ENCODE data around the gene GPC3. TPM values are rescaled to one million over a fixed set of nuclear protein-coding genes. Genes with fewer than 3 reads are reported as not detected.
"Not testable (repeated sequence)": the region's sequence is repeated elsewhere in the genome, so short reads cannot be mapped to it uniquely, and the experiment has no call there.

GPC3 gene
- total RNA-seq, 3 donors from 2014 or later (not counting 1 experiment from before 2014, with no cell fraction given) = not detected

GRCh38 chrX:134020910-134021309, 35.5 kb upstream of the GPC3 start:
- H3K27me3 ChIP-seq (ENCODE audit: control insufficient read depth, insufficient read depth, low read length) = no peaks in the 10 kb centered on the region
- no peak overlapping the region for H3K27ac ChIP-seq (ENCODE audit: low read length)
- H3K4me1 ChIP-seq (ENCODE audit: control insufficient read depth, insufficient read depth, low read length) = no peaks in the 10 kb centered on the region
- Mint-ChIP-seq H3K36me3 (no peaks in the 10 kb centered on the region), H3K4me3 (no peak overlapping the region), H3K9me3 (no peaks in the 10 kb centered on the region), H3K27ac (no peak overlapping the region), H3K27me3 (ENCODE audit: low read depth in 2 of 2) (peaks cover 5 to 7% of the 10 kb centered on the region in 2 donors), H3K4me1 (no peaks in the 10 kb centered on the region)
- H3K4me3 ChIP-seq (ENCODE audit: low read length) = no peak overlapping the region
- intact Hi-C loops (cut with micrococcal nuclease) = loop anchor here (10.0 kb wide), 1 partner anchor 226 kb away; no protein-coding TSS in a partner anchor
- ATAC-seq (no peak), DNase-seq (peak in 1 of 2 donors; percentile 3)
- no peaks in the 10 kb centered on the region for H3K36me3 ChIP-seq (ENCODE audit: control insufficient read depth, insufficient read depth, low read length)
- TF ChIP-seq, protein P1, sequence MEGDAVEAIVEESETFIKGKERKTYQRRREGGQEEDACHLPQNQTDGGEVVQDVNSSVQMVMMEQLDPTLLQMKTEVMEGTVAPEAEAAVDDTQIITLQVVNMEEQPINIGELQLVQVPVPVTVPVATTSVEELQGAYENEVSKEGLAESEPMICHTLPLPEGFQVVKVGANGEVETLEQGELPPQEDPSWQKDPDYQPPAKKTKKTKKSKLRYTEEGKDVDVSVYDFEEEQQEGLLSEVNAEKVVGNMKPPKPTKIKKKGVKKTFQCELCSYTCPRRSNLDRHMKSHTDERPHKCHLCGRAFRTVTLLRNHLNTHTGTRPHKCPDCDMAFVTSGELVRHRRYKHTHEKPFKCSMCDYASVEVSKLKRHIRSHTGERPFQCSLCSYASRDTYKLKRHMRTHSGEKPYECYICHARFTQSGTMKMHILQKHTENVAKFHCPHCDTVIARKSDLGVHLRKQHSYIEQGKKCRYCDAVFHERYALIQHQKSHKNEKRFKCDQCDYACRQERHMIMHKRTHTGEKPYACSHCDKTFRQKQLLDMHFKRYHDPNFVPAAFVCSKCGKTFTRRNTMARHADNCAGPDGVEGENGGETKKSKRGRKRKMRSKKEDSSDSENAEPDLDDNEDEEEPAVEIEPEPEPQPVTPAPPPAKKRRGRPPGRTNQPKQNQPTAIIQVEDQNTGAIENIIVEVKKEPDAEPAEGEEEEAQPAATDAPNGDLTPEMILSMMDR (IDR thresholded peaks at IDR 0.05) = no peak
- no peaks in the 10 kb centered on the region for H3K9me3 ChIP-seq (ENCODE audit: control insufficient read depth, insufficient read depth, low read length)
- no CpG with 5 or more reads among the region's 2 CpGs for WGBS (ENCODE audit: insufficient coverage)

DNA sequence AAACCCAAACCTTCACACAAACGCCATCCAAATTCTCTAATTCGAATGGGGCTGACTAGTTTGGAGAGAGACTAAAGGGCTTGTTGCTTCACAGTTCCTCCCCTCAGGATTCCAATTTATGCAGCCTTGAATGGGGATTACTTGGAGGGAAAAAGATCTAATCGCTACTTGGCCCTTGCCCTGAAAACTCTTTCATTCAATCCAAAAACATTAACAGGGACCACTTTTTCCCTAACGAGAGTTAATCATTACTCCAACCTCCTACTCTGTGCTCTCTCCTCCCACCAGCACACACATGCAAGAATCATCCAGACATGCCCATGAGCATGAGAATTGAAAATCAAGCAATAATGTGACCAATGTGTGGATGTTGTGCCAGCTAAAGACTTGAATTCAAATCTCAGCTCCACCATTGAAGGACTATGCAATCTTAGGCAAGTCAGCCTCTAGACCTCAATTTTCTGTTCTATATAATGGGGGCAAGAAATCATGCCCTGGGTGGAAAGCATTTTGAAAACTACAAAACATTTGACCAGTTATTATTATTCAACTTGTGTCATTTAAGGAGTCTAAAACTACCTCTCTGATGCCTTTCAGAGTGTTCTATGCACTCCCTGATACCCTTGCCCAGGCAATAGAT, 34.3 kb upstream of the GPC3 start:
- Mint-ChIP-seq H3K9me3 (no peaks in the 10 kb centered on the region), H3K27me3 (ENCODE audit: low read depth in 2 of 2) (peaks cover 5 to 7% of the 10 kb centered on the region in 2 donors), H3K27ac (no peak overlapping the region), H3K36me3 (no peaks in the 10 kb centered on the region), H3K4me3 (no peak overlapping the region), H3K4me1 (no peaks in the 10 kb centered on the region)
- TF ChIP-seq, protein P1 (IDR thresholded peaks at IDR 0.05) = no peak
- intact Hi-C loops (cut with micrococcal nuclease) = loop anchor here (10.0 kb wide), 1 partner anchor 225 kb away; no protein-coding TSS in a partner anchor
- 92% methylated on average over 1 of the region's 4 CpGs for WGBS (ENCODE audit: insufficient coverage)
- H3K27ac ChIP-seq (ENCODE audit: low read length) = no peak overlapping the region
- ATAC-seq = no peak
- no peaks in the 10 kb centered on the region for H3K27me3 ChIP-seq (ENCODE audit: control insufficient read depth, insufficient read depth, low read length)
- no peaks in the 10 kb centered on the region for H3K4me1 ChIP-seq (ENCODE audit: control insufficient read depth, insufficient read depth, low read length)
- no peak overlapping the region for H3K4me3 ChIP-seq (ENCODE audit: low read length)
- H3K36me3 ChIP-seq (ENCODE audit: control insufficient read depth, insufficient read depth, low read length) = no peaks in the 10 kb centered on the region
- H3K9me3 ChIP-seq (ENCODE audit: control insufficient read depth, insufficient read depth, low read length) = no peaks in the 10 kb centered on the region
- DNase-seq = no peak

- H3K9me3 Mint-ChIP-seq; ATAC-seq; H3K36me3 Mint-ChIP-seq; H3K4me1 Mint-ChIP-seq; H3K4me1 ChIP-seq (ENCODE audit: control insufficient read depth, insufficient read depth, low read length); H3K4me3 Mint-ChIP-seq; H3K9me3 ChIP-seq (ENCODE audit: control insufficient read depth, insufficient read depth, low read length); intact Hi-C loops (cut with micrococcal nuclease); DNase-seq; H3K27me3 Mint-ChIP-seq (ENCODE audit: low read depth in 2 of 2); H3K36me3 ChIP-seq (ENCODE audit: control insufficient read depth, insufficient read depth, low read length); H3K27me3 ChIP-seq (ENCODE audit: control insufficient read depth, insufficient read depth, low read length); H3K27ac ChIP-seq (ENCODE audit: low read length); H3K4me3 ChIP-seq (ENCODE audit: low read length); H3K27ac Mint-ChIP-seq: not testable (repeated sequence)
- WGBS (ENCODE audit: insufficient coverage) = no CpG with 5 or more reads among the region's 1 CpG
Measured at GRCh38 chrX:134016309-134016708, 30.9 kb upstream of the GPC3 start.

DNA sequence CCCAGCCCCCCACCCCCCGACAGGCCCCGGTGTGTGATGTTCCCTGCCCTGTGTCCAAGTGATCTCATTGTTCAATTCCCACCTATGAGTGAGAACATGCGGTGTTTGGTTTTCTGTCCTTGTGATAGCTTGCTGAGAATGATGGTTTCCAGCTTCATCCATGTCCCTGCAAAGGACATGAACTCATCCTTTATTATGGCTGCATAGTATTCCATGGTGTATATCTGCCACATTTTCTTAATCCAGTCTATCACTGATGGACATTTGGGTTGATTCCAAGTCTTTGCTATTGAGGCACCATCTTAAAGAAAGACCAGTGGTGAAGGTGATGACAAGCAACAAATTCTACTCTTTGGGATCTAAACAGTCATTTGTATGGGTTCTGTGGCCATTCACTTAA, 30.1 kb upstream of the GPC3 start:
- H3K27ac ChIP-seq (ENCODE audit: low read length); ATAC-seq; H3K4me1 Mint-ChIP-seq; H3K9me3 Mint-ChIP-seq; H3K27me3 ChIP-seq (ENCODE audit: control insufficient read depth, insufficient read depth, low read length); H3K9me3 ChIP-seq (ENCODE audit: control insufficient read depth, insufficient read depth, low read length); intact Hi-C loops (cut with micrococcal nuclease); DNase-seq; H3K4me3 Mint-ChIP-seq; H3K27me3 Mint-ChIP-seq (ENCODE audit: low read depth in 2 of 2); H3K36me3 ChIP-seq (ENCODE audit: control insufficient read depth, insufficient read depth, low read length); H3K4me1 ChIP-seq (ENCODE audit: control insufficient read depth, insufficient read depth, low read length); H3K36me3 Mint-ChIP-seq; H3K4me3 ChIP-seq (ENCODE audit: low read length); H3K27ac Mint-ChIP-seq: not testable (repeated sequence)
- no CpG with 5 or more reads among the region's 3 CpGs for WGBS (ENCODE audit: insufficient coverage)

All from natural killer cell (primary cell).